ENCODE data around the gene MAF.

The MAF gene

DNA sequence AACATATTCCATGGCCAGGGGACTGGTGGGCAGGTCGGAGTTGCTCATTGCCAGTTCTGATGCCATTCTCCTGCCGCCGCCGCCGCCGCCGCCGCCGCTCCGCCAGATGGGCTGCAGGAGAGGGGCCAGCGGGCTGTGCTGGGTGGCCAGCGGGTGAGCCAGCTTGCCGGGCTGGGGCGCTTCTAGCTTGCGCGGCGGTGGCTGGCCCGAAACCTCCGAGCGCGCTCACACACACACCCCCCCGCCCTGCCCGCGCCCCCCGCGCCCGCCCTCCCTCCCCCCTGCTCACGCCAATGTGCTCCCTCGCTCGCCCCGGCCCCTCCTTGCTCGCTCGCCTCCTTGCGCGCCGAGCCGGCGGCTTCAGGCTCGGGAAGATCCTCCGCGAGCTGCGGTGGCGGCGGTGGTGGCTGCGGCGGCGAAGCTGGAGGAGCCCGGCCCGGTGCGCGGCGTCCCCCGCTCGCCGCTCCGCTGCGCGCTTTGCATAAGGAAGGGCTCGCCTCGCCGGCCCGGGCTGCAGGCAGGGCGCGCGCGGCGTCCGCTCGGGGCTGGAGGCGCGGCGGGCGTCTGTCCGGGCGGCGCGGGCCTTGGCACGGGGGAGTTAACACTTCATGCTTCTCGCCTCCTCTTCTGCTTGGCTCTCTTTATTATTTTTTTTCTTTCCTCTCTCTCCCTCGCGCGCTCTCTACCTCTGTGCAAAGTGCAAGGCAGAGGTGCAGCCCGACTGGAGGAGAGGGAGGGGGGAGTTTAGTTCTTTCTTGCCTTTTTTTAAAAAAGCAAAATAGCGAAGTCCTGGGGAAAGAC is 500 bp downstream of the MAF start:
- TF ChIP-seq, protein P1, sequence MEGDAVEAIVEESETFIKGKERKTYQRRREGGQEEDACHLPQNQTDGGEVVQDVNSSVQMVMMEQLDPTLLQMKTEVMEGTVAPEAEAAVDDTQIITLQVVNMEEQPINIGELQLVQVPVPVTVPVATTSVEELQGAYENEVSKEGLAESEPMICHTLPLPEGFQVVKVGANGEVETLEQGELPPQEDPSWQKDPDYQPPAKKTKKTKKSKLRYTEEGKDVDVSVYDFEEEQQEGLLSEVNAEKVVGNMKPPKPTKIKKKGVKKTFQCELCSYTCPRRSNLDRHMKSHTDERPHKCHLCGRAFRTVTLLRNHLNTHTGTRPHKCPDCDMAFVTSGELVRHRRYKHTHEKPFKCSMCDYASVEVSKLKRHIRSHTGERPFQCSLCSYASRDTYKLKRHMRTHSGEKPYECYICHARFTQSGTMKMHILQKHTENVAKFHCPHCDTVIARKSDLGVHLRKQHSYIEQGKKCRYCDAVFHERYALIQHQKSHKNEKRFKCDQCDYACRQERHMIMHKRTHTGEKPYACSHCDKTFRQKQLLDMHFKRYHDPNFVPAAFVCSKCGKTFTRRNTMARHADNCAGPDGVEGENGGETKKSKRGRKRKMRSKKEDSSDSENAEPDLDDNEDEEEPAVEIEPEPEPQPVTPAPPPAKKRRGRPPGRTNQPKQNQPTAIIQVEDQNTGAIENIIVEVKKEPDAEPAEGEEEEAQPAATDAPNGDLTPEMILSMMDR (IDR thresholded peaks at IDR 0.05; ENCODE audit: low read depth, low read length) = no peak
- peak in 1 of 2 donors; percentile 48 for DNase-seq (ENCODE audit: low read depth in 2 of 2)
- peak overlapping the region; percentile 53 to 58 for H3K4me3 ChIP-seq (replicated peaks in 1 of 2; ENCODE audit: low read depth in 2 of 2, low read length in 2 of 2)

DNA sequence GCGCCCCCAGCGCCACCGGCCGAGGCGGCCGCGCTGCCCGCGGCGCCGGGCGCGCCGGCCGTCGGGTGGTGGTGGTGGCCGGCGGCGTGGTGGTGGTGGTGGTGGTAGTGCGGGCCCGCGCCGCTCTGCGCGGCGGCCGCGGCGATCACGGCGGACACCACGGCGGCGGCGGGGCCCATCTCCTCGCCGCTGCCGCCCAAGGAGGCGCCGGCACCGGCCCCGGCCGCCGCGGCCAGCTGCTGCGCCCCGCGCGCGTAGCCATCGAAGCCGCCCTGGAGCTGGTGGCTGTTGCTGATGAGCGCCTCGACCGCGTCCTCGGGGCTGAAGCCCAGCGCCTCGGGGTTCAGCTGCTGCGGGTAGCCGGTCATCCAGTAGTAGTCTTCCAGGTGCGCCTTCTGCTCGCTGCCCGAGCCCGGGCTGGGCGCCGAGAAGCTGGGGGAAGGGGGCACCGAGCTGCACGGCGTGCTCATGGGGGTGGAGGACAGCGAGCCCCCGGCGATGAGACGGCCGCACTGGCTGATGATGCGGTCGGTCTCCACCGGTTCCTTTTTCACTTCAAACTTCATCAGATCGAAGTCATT is 1.2 kb downstream of the MAF start:
- TF ChIP-seq, protein P1 (IDR thresholded peaks at IDR 0.05; ENCODE audit: low read depth, low read length) = no peak
- H3K4me3 ChIP-seq (replicated peaks in 1 of 2; ENCODE audit: low read depth in 2 of 2, low read length in 2 of 2) = peak overlapping the region; percentile 51 to 53
- DNase-seq (ENCODE audit: low read depth in 2 of 2) = peak; percentile 2 to 36

DNA sequence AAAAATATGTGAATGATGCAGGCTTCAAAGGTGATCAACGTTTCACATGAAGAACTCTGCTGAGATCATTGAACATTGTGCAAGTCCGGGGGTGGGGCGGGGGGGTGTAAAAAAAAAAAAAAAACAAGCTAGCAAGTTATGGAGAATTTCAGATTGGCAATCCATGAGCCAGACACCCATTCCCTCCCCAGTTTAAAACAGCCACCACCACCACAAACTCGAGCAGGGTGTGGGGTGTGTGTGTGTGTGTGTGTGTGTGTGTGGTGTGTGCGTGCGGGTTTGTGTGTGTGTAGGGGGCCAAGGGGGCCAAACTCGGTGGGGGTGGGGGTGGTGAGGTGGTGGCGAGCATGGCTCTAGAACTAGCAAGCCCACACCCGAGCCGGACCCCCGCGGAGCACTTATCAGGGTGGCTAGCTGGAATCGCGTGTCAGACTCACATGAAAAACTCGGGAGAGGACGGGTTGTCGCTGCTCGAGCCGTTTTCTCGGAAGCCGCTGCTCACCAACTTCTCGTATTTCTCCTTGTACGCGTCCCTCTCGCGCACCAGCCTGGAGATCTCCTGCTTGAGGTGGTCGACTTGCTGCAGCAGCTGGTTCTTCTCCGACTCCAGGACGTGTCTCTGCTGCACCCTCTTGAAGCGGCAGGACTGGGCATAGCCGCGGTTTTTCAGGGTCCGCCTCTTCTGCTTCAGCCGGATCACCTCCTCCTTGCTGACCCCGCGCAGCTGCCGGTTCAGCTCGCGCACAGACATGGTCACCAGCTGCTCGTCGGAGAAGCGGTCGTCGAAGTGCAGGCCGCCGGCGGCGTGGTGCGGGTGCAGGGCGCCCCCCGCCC is 2.0 kb downstream of the MAF start:
- TF ChIP-seq, protein P1 (IDR thresholded peaks at IDR 0.05; ENCODE audit: low read depth, low read length) = no peak
- DNase-seq (ENCODE audit: low read depth in 2 of 2) = peak; percentile 39 to 47
- H3K4me3 ChIP-seq (replicated peaks in 1 of 2; ENCODE audit: low read depth in 2 of 2, low read length in 2 of 2) = peak overlapping the region; percentile 44 to 47

DNA sequence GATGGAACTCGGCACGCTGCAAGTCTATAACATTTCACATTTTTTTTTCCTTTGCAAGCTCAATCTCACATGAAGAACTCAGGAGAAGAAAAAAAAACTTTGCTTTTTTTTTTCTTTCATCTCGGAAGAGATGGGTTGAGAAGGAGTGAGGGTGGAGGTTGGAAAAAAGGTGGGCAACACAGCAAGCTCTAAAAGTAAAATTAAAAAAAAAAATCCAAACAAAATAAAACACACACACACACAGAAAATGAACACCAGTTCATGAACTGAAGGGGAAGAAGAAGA is 2.5 kb downstream of the MAF start:
- DNase-seq (ENCODE audit: low read depth in 2 of 2) = no peak
- no peak overlapping the region for H3K4me3 ChIP-seq (replicated peaks in 1 of 2; ENCODE audit: low read depth in 2 of 2, low read length in 2 of 2)
- TF ChIP-seq, protein P1 (IDR thresholded peaks at IDR 0.05; ENCODE audit: low read depth, low read length) = no peak

DNA sequence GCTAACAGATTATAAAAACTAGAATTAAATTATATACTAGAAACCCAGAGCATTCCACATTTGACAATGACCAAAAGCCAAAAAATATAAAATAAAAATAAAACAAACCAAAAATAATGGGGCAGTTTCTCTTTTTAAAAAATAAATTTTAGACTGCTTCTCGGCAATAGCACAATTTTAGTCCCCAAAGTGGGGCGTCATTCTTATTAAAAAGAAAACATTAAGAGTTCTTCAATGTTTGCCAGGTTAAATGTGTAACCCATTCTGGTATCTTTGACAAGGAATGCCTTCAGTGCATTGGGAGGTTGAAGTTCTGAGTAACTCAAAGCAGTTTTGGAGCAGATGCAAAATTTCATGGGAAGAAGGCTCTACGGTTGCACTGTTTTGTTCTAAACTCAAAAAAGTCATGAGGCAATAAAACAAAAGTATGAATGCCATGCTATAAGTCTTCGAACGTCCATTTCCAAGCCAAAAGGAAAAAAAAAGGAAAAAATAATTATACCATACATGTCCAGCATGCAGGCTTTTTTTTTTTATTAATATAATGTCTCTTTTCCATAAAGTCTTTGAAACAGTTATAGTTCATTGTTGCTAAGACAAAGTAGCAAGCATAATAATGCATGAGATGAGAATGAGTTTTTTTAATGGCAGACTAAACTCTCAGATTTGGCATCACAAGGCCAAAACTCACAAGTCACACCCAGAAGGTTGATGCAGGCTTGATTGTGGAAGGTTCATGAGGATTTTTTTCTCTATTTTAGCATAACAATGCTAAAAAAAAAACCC is 3.1 kb downstream of the MAF start:
- TF ChIP-seq, protein P1 (IDR thresholded peaks at IDR 0.05; ENCODE audit: low read depth, low read length) = no peak
- DNase-seq (ENCODE audit: low read depth in 2 of 2) = peak in 1 of 2 donors; percentile 6
- no peak overlapping the region for H3K4me3 ChIP-seq (replicated peaks in 1 of 2; ENCODE audit: low read depth in 2 of 2, low read length in 2 of 2)

DNA sequence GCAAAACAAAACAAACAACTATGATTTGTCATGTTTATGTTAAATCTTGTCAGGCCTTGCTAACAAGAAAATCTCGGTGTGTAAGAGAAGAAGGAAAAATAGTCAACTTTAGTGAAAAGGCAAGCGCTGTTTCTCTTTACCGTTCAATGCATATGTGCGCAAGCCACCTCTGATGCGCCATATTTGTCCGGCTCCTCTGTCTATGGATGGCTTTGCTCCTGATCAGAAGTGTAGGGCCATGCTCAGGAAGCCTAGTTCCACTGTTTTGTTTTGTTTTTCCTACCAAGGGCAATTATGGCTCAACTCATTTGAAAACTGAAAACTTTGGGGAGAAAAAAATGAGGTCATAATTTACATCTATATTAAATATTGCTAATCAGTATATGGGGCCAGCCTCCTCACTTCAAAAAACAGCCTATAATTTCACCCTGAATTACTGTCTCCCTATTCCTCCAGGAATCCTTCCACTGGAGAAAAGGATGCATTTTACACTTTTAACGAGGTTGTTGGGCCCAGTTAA is 4.5 kb downstream of the MAF start:
- no peak for DNase-seq (ENCODE audit: low read depth in 2 of 2)
- TF ChIP-seq, protein P1 (IDR thresholded peaks at IDR 0.05; ENCODE audit: low read depth, low read length) = no peak
- H3K4me3 ChIP-seq (replicated peaks in 1 of 2; ENCODE audit: low read depth in 2 of 2, low read length in 2 of 2) = no peak overlapping the region

Data from cardiac fibroblast (primary cell).